Heart left ventricle (tissue), 16 donors: ENCODE measurements around the gene CCNL2. TPM values are rescaled to one million over a fixed set of nuclear protein-coding genes. Genes with fewer than 3 reads are reported as not detected.

Experiments
- ATAC-seq, 4 donors: fragments of 200-7000 bp; cut with Tn5 transposase; one replicate each; pipeline ENCODE4 v1.9.1; 2020 to 2022; ENCODE audit warnings: moderate library complexity in 4 of 4, mild to moderate bottlenecking in 3 of 4, moderate number of reproducible peaks in 1 of 4
- DNase-seq, 5 donors: peaks; one replicate each; pipeline ENCODE4 v3.0.0-alpha.2; 2020
- H3K27ac ChIP-seq, 12 donors: fragments of 200-600 bp; sonication (generic) in 4 of 12; one replicate each; pipeline versions ENCODE4 v1.5.0 to v1.8.0; 2016 to 2022; ENCODE audit warnings: mild to moderate bottlenecking in 2 of 12
- H3K27me3 ChIP-seq, 9 donors: fragments of 200-600 bp; sonication (generic) in 2 of 9; one replicate each; pipeline versions ENCODE4 v1.5.1 to v1.8.0; 2016 to 2022; ENCODE audit warnings: mild to moderate bottlenecking in 3 of 9
- H3K36me3 ChIP-seq, 9 donors: fragments of 200-600 bp; sonication (generic) in 2 of 9; one replicate each; pipeline versions ENCODE4 v1.5.0 to v1.8.0; 2018 to 2022; ENCODE audit warnings: mild to moderate bottlenecking in 2 of 9
- H3K4me1 ChIP-seq, 12 donors: fragments of 200-600 bp; sonication (generic) in 4 of 12; one replicate each; pipeline versions ENCODE4 v1.5.0 to v1.8.0; 2016 to 2022; ENCODE audit warnings: mild to moderate bottlenecking in 3 of 12
- H3K4me3 ChIP-seq, 12 donors: fragments of 200-600 bp; sonication (generic) in 4 of 12; one replicate each; pipeline versions ENCODE4 v1.5.0 to v1.8.0; 2017 to 2022; ENCODE audit warnings: mild to moderate bottlenecking in 9 of 12, moderate library complexity in 4 of 12
- H3K9me3 ChIP-seq, 12 donors: fragments of 200-600 bp; sonication (generic) in 4 of 12; one replicate each; pipeline versions ENCODE4 v1.5.0 to v1.8.0; 2016 to 2022; ENCODE audit warnings: mild to moderate bottlenecking in 1 of 12
- POLR2A ChIP-seq, 2 donors: fragments of 450-650 bp; IDR thresholded peaks; one replicate each; pipeline ENCODE4 v1.6.1; 2017; ENCODE audit warnings: antibody characterized with exemption in 2 of 2, mild to moderate bottlenecking in 2 of 2, moderate library complexity in 2 of 2
- WGBS, 4 donors: extraction: QIAGEN DNeasy Blood & Tissue Kit in 2 of 4; methylation state at CpG; one replicate each; pipeline versions ENCODE4 v1.1.5 to v1.1.7; 2013 to 2018; 5-methylcytosine and 5-hydroxymethylcytosine counted together
- intact Hi-C, 10 donors: fragments of 100-400 bp; cut with DNase I; formaldehyde crosslinking; loops; one replicate each; pipeline versions ENCODE4 v1.11.1 to v1.14.2; 2022
- polyA plus RNA-seq, 2 donors: library from polyadenylated mRNA; stranded (reverse); fragments of 200-250 nt; gene quantifications; one replicate each; pipeline ENCODE4 v1.2.3, GENCODE V29; 2013
- total RNA-seq, 9 donors: library from RNA; depleted of rRNA in 2 of 9; stranded (reverse); fragments of >200 nt in 2 of 9; fragmentation: NEBNext Ultra II Directional in 3 of 9; extraction: Animal tissue kit (Norgen Biotek cat#: 25700) in 3 of 9; gene quantifications; one replicate each; pipeline versions ENCODE4 v1.1.0 to v1.2.4, GENCODE V29; 2016 to 2023
- TF ChIP-seq, protein P1 (sequence below), 12 donors: fragments of 200-600 bp; sonication (generic) in 4 of 12; IDR thresholded peaks; one replicate each; pipeline versions ENCODE4 v1.5.0 to v1.8.0; 2018 to 2022; ENCODE audit warnings: antibody characterized with exemption in 12 of 12, mild to moderate bottlenecking in 5 of 12
- donor health status: ischemic (EF 13 %, LVEDD 7.1; RV severe dilation, severe dysfunction).
- donor health status: healthy with polysubstance abuse.
- donor health status: DM: no; HTN: yes; CAD: no.
- donor health status: DM: no; HTN: no; CAD: no.
- donor health status: ischemic (EF 25% LVEDD 6.9; RV normal size, moderate dysfunction).
- donor health status: ischemic (EF 25% LVEDD 5.7; RV mildly dilated, moderate dysfunction).
- donor health status: healthy.
- donor health status: DM: yes; HTN: yes; CAD: no.
- donor health status: ischemic (EF 35%, LVEDD 5.7; RV mildly dilated, moderate dysfunction).
- donor health status: nonischemic (EF 11% LVEDD 7.7; RV severe dilation, severe dysfunction).
- donor health status: DM: yes; HTN: yes; CAD: no.
- donor health status: PGD.
- donor health status: ischemic (EF 29% LVEDD 5.4; RV normal size, mild dysfunction).
- donor health status: nonischemic (EF 23%, LVEDD 6.1; RV moderate dilation, normal function).

CCNL2 gene
- total and polyA plus RNA-seq, 11 donors: 35.4 to 87.8 (median 50.7) TPM

GRCh38 chr1:1356796-1357401 lies 42.2 kb downstream of the CCNL2 start:
- Histone ChIP-seq H3K36me3 (peaks cover 0 to 24% (median 0%) of the 10 kb centered on the region in 9 donors), H3K27ac (peak overlapping the region in 11 of 12 donors; percentile 38 to 91 (median 83)), H3K27me3 (peaks cover 4 to 55% (median 23%) of the 10 kb centered on the region in 9 donors), H3K4me1 (peaks cover 0 to 66% (median 36%) of the 10 kb centered on the region in 12 donors), H3K9me3 (no peaks in the 10 kb centered on the region), H3K4me3 (peak overlapping the region; percentile 14 to 81 (median 54))
- DNase-seq (peak in 1 of 5 donors; percentile 53), ATAC-seq (no peak)
- intact Hi-C loops: no loop called here
- TF ChIP-seq, protein P1, sequence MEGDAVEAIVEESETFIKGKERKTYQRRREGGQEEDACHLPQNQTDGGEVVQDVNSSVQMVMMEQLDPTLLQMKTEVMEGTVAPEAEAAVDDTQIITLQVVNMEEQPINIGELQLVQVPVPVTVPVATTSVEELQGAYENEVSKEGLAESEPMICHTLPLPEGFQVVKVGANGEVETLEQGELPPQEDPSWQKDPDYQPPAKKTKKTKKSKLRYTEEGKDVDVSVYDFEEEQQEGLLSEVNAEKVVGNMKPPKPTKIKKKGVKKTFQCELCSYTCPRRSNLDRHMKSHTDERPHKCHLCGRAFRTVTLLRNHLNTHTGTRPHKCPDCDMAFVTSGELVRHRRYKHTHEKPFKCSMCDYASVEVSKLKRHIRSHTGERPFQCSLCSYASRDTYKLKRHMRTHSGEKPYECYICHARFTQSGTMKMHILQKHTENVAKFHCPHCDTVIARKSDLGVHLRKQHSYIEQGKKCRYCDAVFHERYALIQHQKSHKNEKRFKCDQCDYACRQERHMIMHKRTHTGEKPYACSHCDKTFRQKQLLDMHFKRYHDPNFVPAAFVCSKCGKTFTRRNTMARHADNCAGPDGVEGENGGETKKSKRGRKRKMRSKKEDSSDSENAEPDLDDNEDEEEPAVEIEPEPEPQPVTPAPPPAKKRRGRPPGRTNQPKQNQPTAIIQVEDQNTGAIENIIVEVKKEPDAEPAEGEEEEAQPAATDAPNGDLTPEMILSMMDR (IDR thresholded peaks at IDR 0.05): no peak
- TF ChIP-seq POLR2A (IDR thresholded peaks at IDR 0.05): no peak
- WGBS, 4 donors: 42 to 57% (median 52%) methylated on average over 21 to 26 of the region's 26 CpGs

DNA sequence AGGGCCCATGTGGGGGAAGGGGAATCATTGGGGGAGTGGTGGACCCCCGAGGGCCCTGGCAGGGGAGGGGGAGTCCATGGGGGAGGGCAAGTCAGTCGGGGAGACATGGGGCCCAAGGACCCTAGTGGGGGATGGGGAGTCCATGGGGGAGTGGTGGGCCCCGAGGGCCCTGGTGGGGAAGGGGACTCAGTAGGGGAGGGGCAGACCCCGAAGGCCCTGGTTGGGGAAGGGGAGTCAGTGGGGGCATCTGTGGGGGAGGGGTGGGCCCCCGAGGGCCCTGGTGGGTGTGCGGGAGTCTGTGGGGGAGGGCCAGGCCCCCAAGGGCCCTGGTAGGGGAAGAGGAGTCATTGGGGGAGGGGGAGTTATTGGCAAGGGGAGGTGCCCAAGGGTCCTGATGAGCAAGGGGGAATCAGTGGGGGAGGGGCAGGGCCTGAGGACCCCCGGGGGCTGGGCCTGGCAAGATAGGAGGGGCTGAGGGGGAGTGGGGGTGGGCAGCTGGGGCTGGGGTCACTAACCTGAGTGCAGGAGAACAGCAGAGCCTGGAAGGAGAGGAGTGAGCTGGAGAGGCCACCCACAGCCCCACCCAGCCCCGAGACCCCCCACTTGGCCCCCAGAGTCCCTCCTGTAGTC lies 42.9 kb downstream of the CCNL2 start:
- Histone ChIP-seq H3K4me1 (peaks cover 0 to 65% (median 40%) of the 10 kb centered on the region in 12 donors), H3K36me3 (peaks cover 0 to 24% (median 0%) of the 10 kb centered on the region in 9 donors), H3K27me3 (peaks cover 4 to 58% (median 23%) of the 10 kb centered on the region in 9 donors), H3K9me3 (no peaks in the 10 kb centered on the region), H3K4me3 (peak overlapping the region; percentile 14 to 81 (median 54)), H3K27ac (peak overlapping the region in 7 of 12 donors; percentile 38 to 91 (median 86))
- TF ChIP-seq, protein P1 (IDR thresholded peaks at IDR 0.05): no peak
- TF ChIP-seq POLR2A (IDR thresholded peaks at IDR 0.05): no peak
- 38 to 65% (median 54%) methylated on average over 6 to 8 of the region's 8 CpGs for WGBS, 4 donors
- intact Hi-C loops: no loop called here
- ATAC-seq: no peak
- DNase-seq: peak in 1 of 5 donors; percentile 24

DNA sequence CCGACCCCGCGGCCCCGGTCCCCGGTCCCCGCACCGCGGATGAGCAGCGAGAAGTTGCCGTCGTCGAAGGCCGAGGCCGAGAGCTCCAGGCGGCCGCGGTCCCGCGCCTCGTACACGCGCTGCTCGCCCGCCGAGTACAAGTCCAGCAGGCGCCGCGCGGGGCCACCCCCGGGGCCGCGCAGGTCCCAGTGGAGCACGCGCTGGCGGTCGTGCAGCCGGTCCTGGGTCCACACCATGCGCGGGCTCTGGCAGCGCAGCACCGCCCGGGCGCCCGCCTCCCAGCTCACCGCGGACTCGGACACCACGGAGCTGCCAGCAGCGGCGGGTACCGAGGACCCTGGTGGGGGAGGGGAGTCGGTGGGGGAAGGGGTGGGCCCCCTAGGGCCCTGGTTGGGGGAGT lies 43.7 kb downstream of the CCNL2 start:
- TF ChIP-seq POLR2A (IDR thresholded peaks at IDR 0.05): no peak
- TF ChIP-seq, protein P1 (IDR thresholded peaks at IDR 0.05): no peak
- H3K36me3 ChIP-seq: peaks cover 0 to 24% (median 0%) of the 10 kb centered on the region in 9 donors
- peak overlapping the region in 5 of 12 donors; percentile 34 to 91 (median 38) for H3K27ac ChIP-seq
- peak overlapping the region in 11 of 12 donors; percentile 11 to 80 (median 38) for H3K4me3 ChIP-seq
- ATAC-seq (no peak), DNase-seq (peak in 1 of 5 donors; percentile 62)
- H3K27me3 ChIP-seq: peaks cover 4 to 58% (median 22%) of the 10 kb centered on the region in 9 donors
- intact Hi-C loops: no loop called here
- peaks cover 0 to 58% (median 37%) of the 10 kb centered on the region in 12 donors for H3K4me1 ChIP-seq
- no peaks in the 10 kb centered on the region for H3K9me3 ChIP-seq
- 0 to 3% (median 2%) methylated on average over 12 to 52 of the region's 52 CpGs for WGBS, 4 donors
